ENCODE results near the gene FGF1. TPM values are rescaled to one million over a fixed set of nuclear protein-coding genes. Genes with fewer than 3 reads are reported as not detected.

Gene FGF1
- total and polyA plus RNA-seq, 2 of the 4 experiments (the other 2 are of a cell fraction), result 7.6 to 7.7 TPM

DNA sequence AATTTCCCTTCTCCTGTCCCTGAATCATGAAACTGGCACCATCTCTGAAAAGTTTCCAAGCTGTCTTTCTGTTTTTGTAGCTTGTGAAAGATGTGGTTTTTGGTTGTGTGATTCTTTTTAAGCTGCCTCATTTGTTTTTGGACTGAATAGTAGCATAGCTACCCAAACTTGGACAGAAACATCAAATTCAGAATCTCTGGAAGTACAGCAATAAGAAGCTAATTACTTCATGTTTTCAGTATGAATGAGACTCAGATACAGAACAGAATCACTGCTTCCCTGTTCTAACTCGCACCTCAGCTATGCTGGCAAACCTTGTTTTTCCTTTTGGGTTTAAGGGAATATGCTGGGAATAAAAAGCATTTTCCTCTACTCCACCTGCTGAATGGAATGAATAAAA is 101.0 kb downstream of the FGF1 start:
- H3K4ac ChIP-seq (ENCODE audit: low read depth, low read length), result no peak overlapping the region
- H2BK5ac ChIP-seq (ENCODE audit: low read depth, low read length, poor library complexity, severe bottlenecking), result no peak overlapping the region
- H3K14ac ChIP-seq (replicated peaks; ENCODE audit: low read depth, low read length), result no peak overlapping the region
- intact Hi-C loops (cut with micrococcal nuclease) (no loop called here), in situ Hi-C loops (cut with MboI; ENCODE audit: low sequenced_read_pairs) (no loop called here), dilution Hi-C loops (cut with HindIII; ENCODE audit: low sequenced_read_pairs, unreplicated experiment) (no loop called here)
- H3K4me2 ChIP-seq (ENCODE audit: low read depth, low read length), result no peak overlapping the region
- no peak overlapping the region for H2AK9ac ChIP-seq (replicated peaks; ENCODE audit: low read depth, low read length, poor library complexity)
- H3K4me3 ChIP-seq (ENCODE audit: insufficient read depth, low read depth, low read length), result no peak overlapping the region
- no peaks in the 10 kb centered on the region for H4K20me1 ChIP-seq (ENCODE audit: insufficient read depth, low read length)
- DNase-seq, result no peak
- H3K9ac ChIP-seq (ENCODE audit: low read depth, low read length), result no peak overlapping the region
- WGBS, 2 experiments (ENCODE audit: extremely low coverage in 2 of 2, insufficient read length in 1 of 2), result no CpG with 5 or more reads among the region's 1 CpG
- ATAC-seq (ENCODE audit: low read depth), result peak; percentile 32
- no peak overlapping the region for H3K18ac ChIP-seq (ENCODE audit: low read depth, low read length)
- H3K4me1 ChIP-seq (ENCODE audit: control insufficient read depth, insufficient read depth, low read length), result no peaks in the 10 kb centered on the region
- H2BK15ac ChIP-seq (ENCODE audit: low read depth, low read length), result no peak overlapping the region
- H2BK120ac ChIP-seq (ENCODE audit: low read depth, low read length), result no peak overlapping the region
- H4K8ac ChIP-seq (ENCODE audit: low read depth in 2 of 2, low read length in 2 of 2), result no peak overlapping the region
- no peaks in the 10 kb centered on the region for H3K36me3 ChIP-seq (ENCODE audit: control insufficient read depth, insufficient read depth, low read length)
- no peak overlapping the region for H2BK20ac ChIP-seq (ENCODE audit: low read depth, low read length)
- H3K23ac ChIP-seq (ENCODE audit: low read depth, low read length), result no peak overlapping the region
- no peak overlapping the region for H4K91ac ChIP-seq (ENCODE audit: insufficient read depth, low read depth, low read length)
- H2AFZ ChIP-seq (replicated peaks; ENCODE audit: low read length, poor library complexity), result no peak overlapping the region
- CTCF ChIA-PET, result interaction anchor here (0.6 to 0.9 kb wide), 2 partner anchors 36 to 228 kb away, joined by 3 to 5 read pairs; no protein-coding TSS in a partner anchor
- no peak overlapping the region for H4K5ac ChIP-seq (ENCODE audit: low read depth, low read length)
- no peaks in the 10 kb centered on the region for H3K9me3 ChIP-seq (ENCODE audit: control insufficient read depth, insufficient read depth, low read length)
- TF ChIP-seq MAZ (IDR thresholded peaks at IDR 0.05; ENCODE audit: borderline replicate concordance, low read depth, low read length) (no peak), CHD1 (IDR thresholded peaks at IDR 0.05; ENCODE audit: low read depth, low read length) (no peak), RAD21 (IDR thresholded peaks at IDR 0.05; ENCODE audit: low read length) (no peak), MAFK (IDR thresholded peaks at IDR 0.05; ENCODE audit: low read depth, low read length) (no peak), RCOR1 (IDR thresholded peaks at IDR 0.05; ENCODE audit: insufficient replicate concordance, low read length) (no peak), SMC3 (IDR thresholded peaks at IDR 0.05; ENCODE audit: low read depth, low read length) (no peak), BHLHE40 (IDR thresholded peaks at IDR 0.05; ENCODE audit: low read depth, low read length) (no peak), FOS (IDR thresholded peaks at IDR 0.05; ENCODE audit: low read depth, low read length) (no peak), NFE2L2 (IDR thresholded peaks at IDR 0.05; ENCODE audit: low read depth, low read length) (no peak)
- TF ChIP-seq, protein P1, sequence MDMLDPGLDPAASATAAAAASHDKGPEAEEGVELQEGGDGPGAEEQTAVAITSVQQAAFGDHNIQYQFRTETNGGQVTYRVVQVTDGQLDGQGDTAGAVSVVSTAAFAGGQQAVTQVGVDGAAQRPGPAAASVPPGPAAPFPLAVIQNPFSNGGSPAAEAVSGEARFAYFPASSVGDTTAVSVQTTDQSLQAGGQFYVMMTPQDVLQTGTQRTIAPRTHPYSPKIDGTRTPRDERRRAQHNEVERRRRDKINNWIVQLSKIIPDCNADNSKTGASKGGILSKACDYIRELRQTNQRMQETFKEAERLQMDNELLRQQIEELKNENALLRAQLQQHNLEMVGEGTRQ (IDR thresholded peaks at IDR 0.05; ENCODE audit: low read depth, low read length), result no peak
- POLR2A ChIA-PET (ENCODE audit: unreplicated experiment), result no interaction called here
- no peak overlapping the region for H3K56ac ChIP-seq (ENCODE audit: extremely low read depth, insufficient read depth, low read length)
- no peak overlapping the region for H3K27ac ChIP-seq (ENCODE audit: insufficient read depth, low read length)
- BruUV-seq (replicated peaks), result no TSS peak
- H3K79me1 ChIP-seq (ENCODE audit: low read depth in 1 of 2, low read length in 2 of 2), result no peaks in the 10 kb centered on the region
- H3K9me1 ChIP-seq (ENCODE audit: insufficient read depth, low read length), result no peaks in the 10 kb centered on the region
- no peak overlapping the region for H2AK5ac ChIP-seq (ENCODE audit: low read depth, low read length)
- no peaks in the 10 kb centered on the region for H3K27me3 ChIP-seq (ENCODE audit: control insufficient read depth, insufficient read depth, low read length)
